ENCODE results near the gene BOLA3. TPM values are rescaled to one million over a fixed set of nuclear protein-coding genes. Genes with fewer than 3 reads are reported as not detected.
"Not testable (repeated sequence)": the region's sequence is repeated elsewhere in the genome, so short reads cannot be mapped to it uniquely, and the experiment has no call there.

The BOLA3 gene
- total RNA-seq, 1 experiment from 2014 or later: 24.6 TPM

DNA sequence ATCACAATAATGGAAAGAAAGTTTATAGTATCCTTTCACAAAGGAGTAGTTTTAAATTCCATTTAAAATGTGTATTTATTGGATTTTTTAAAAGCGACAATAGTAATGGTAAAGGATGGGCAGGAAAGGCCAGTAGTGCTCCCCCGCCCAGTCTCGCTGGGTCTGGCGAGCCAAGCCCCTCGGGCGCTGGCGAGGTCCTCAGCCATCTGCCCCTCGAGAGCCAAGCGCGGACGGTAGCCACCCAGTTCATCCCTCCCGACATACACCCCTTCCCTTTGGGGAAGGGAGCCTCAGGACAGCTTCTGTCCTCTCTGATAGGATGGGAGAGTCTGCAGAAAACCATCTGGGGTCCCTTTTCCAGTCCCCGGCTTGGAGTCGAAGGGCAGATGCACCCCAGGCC lies 45.2 kb downstream of the BOLA3 start:
- DNase-seq (ENCODE audit: low spot score): no peak

DNA sequence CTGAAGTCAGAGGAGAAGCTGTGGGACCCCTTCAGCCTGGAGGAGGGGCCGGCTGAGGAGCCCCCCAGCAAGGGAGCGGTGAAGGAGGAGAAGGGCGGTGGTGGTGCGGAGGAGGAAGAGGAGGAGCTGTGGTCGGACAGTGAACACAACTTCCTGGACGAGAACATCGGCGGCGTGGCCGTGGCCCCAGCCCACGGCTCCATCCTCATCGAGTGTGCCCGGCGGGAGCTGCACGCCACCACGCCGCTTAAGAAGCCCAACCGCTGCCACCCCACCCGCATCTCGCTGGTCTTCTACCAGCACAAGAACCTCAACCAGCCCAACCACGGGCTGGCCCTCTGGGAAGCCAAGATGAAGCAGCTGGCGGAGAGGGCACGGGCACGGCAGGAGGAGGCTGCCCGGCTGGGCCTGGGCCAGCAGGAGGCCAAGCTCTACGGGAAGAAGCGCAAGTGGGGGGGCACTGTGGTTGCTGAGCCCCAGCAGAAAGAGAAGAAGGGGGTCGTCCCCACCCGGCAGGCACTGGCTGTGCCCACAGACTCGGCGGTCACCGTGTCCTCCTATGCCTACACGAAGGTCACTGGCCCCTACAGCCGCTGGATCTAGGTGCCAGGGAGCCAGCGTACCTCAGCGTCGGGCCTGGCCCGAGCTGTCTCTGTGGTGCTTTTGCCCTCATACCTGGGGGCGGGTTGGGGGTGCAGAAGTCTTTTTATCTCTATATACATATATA lies 46.0 kb downstream of the BOLA3 start:
- DNase-seq (ENCODE audit: low spot score): no peak

DNA sequence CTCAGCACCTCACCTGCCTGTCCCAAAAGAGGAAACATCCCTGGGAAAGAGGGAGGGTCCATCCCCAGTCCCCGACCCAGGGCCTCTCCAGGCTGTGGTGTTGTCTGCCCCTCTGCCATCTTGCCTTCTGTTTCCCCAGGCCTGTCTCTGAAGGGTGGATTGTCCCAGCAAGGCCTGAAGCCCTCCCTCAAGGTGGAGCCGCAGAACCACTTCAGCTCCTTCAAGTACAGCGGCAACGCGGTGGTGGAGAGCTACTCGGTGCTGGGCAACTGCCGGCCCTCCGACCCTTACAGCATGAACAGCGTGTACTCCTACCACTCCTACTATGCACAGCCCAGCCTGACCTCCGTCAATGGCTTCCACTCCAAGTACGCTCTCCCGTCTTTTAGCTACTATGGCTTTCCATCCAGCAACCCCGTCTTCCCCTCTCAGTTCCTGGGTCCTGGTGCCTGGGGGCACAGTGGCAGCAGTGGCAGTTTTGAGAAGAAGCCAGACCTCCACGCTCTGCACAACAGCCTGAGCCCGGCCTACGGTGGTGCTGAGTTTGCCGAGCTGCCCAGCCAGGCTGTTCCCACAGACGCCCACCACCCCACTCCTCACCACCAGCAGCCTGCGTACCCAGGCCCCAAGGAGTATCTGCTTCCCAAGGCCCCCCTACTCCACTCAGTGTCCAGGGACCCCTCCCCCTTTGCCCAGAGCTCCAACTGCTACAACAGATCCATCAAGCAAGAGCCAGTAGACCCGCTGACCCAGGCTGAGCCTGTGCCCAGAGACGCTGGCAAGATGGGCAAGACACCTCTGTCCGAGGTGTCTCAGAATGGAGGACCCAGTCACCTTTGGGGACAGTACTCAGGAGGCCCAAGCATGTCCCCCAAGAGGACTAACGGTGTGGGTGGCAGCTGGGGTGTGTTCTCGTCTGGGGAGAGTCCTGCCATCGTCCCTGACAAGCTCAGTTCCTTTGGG lies 47.2 kb downstream of the BOLA3 start:
- no peak for DNase-seq (ENCODE audit: low spot score)

DNA sequence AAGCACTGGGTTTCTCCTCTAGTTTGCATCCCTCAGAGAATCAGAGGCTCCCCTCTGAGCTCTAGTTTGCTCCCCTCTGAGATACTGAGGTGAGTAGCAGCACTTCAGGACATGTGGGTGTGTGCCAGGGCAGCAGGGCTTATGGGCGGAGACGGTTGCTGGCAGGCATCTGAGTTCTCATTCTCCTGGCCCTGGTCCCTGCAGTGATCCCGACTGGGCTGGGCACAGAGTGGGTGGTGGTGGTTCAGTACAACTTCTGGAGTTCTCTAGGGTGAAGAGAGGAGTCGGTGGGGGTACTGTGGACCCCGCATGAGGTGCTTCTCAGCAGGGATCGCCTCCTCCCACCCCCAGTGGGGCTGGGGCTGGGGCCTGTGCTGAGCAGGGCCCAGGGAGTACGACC lies 47.9 kb downstream of the BOLA3 start:
- no peak for DNase-seq (ENCODE audit: low spot score)

DNA sequence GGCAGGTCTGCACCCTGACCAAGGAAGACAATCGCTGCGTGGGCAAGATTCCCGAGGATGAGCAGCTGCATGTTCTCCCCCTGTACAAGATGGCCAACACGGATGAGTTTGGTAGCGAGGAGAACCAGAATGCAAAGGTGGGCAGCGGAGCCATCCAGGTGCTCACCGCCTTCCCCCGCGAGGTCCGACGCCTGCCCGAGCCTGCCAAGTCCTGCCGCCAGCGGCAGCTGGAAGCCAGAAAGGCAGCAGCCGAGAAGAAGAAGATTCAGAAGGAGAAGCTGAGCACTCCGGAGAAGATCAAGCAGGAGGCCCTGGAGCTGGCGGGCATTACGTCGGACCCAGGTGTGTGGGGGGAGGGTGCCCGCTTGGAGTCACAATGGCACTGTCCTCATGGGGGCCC lies 48.4 kb downstream of the BOLA3 start:
- no peak for DNase-seq (ENCODE audit: low spot score)

DNA sequence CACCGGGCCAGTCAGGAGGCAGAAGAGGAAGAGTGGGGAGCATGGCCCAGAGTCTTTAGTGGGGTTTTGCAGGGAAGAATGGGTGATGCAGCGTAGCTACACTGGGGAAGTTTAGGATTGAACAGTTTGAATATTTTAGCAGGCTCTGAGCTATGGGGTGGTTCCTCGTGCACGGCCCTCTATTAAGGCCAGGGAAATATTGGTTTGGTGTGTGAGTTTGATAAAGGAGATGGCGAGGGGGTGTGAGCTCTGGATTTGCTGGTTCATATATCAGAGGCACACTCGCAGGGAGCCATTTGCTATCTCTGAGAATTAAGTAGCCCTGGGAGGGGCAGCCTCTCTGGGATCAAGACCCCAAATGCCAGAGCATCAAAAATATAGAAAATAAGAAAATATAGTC lies 50.1 kb downstream of the BOLA3 start:
- DNase-seq (ENCODE audit: low spot score): no peak

DNA sequence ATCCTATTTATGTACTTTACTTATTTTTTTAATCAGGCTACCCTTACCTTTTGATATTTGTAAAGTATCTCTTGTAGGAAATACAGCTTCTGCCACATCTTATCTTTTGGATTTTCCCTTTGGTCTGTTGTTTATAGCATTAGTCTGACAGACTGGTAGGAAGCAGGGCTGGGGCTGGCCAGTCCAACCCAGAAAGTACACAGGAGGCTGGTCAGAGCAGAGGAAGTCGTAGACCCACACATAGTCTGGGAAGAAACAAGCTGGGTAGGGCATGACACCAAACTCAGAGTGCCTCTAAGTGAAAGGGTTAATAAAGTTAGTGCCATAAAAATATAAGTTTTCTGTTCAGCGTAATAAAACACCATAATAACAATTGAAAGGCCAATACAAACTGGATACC lies 51.7 kb downstream of the BOLA3 start:
- DNase-seq (ENCODE audit: low spot score): no peak

DNA sequence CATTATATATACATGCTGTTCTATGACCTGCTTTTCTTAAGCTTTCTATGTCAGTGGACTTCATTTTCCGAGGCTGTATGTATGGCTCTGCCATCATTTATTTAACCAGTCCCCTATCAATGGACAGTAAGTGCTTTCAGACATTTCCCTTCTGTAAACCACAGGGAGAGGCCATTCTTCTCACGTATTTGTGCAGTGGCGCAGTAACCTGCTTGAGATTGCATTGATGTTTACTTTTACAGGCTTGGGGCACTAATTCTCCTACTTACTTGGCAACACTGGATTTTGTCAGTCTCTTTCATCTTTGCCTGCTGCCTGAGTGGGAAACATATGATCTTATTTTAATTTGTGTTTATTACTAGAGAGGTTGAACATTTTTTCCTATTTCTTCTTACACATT lies 52.1 kb downstream of the BOLA3 start:
- DNase-seq (ENCODE audit: low spot score): no peak

DNA sequence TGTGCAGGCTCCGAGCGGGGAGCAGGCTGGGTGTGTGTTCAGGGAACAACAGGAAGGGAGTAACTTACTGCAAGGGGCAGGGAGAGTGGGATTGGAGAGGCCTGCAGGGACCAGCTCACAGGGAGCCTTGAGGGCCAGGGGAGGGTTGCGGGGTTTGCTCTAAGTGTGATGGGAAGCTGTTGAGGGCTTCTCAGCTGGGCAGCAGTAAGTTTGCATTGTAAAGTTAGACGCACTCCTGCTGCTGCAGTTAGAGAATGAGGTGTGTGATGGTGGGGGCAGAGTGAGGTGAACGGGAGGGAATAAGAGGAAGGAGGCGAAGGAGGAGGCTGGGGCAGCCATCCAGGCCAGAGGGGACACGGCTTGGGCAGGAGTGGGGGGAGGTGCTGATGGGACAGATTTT lies 53.4 kb downstream of the BOLA3 start:
- DNase-seq (ENCODE audit: low spot score): no peak

DNA sequence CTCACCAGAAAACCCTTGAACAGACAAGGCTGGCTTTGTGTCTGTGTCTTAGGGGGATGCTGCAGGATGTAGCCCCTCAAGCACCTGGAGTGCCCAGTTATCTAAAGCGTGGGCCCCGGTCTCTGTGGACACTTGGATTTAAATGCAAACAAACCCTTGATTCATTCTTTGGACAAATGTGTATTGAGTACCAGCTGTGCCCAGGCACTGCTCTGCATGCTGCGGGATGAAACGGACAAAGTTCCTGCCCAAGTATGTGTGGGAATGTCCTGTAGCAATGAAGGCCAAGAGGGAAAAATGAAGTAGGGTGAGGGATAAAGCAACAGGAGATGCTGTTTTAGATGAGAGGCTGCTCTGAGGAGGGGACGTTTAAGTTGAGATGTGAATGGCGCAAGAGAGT lies 53.9 kb downstream of the BOLA3 start:
- DNase-seq (ENCODE audit: low spot score): no peak

DNA sequence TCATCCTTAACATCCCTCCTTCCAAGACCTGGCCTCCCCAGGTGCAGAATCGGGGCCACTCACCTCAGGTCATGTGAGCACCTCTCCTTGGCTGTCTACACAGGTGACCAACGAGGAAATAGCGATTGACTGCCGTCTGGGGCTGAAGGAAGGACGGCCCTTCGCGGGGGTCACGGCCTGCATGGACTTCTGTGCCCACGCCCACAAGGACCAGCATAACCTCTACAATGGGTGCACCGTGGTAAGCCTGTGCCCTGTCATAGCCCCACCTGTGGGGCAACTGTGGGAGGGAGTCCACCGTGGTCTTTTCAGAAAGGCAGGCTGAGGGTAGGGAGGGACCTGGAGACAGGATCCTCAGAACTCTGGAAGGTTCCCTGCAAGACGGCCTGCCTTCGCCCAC lies 54.3 kb downstream of the BOLA3 start:
- DNase-seq (ENCODE audit: low spot score): no peak

DNA sequence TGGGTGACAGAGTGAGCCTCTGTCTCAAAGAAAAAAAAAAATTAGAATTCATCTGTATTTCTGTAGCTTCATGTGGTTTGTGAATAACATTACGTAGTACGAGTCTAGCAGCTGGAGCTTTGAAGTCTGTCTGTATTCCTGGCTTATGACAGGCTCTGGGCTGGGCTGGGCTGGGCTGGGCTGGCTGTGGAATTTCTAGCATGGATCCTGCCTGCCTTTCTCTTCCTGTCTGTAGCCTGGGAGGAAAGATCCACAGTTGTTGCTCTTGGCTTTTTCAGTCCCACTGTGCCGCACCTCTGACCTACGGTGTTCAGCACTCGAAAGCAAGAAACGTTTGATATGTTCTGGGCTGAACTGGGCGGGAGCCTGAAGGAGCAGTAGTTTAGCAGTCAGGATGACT lies 55.4 kb downstream of the BOLA3 start:
- no peak for DNase-seq (ENCODE audit: low spot score)

DNA sequence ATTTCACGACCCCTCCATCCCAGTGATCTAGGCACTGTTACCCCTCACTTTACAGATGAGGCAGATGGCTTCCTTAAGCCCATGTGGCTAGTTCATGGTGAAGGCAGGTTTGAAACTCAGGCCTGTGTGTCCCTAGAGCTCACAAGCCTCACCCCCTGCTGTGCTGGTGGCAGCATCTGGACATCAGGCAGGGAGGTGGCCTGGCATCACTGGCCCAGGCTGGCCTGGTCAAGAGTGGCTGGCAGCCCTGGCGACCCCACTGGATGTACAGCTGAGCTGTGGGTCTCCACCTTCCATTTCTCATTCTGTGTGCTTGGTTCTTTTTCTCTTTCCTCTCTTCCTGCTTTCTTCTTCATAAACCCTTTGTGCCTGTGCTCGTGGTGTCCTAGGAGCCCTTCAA lies 56.3 kb downstream of the BOLA3 start:
- no peak for DNase-seq (ENCODE audit: low spot score)

DNA sequence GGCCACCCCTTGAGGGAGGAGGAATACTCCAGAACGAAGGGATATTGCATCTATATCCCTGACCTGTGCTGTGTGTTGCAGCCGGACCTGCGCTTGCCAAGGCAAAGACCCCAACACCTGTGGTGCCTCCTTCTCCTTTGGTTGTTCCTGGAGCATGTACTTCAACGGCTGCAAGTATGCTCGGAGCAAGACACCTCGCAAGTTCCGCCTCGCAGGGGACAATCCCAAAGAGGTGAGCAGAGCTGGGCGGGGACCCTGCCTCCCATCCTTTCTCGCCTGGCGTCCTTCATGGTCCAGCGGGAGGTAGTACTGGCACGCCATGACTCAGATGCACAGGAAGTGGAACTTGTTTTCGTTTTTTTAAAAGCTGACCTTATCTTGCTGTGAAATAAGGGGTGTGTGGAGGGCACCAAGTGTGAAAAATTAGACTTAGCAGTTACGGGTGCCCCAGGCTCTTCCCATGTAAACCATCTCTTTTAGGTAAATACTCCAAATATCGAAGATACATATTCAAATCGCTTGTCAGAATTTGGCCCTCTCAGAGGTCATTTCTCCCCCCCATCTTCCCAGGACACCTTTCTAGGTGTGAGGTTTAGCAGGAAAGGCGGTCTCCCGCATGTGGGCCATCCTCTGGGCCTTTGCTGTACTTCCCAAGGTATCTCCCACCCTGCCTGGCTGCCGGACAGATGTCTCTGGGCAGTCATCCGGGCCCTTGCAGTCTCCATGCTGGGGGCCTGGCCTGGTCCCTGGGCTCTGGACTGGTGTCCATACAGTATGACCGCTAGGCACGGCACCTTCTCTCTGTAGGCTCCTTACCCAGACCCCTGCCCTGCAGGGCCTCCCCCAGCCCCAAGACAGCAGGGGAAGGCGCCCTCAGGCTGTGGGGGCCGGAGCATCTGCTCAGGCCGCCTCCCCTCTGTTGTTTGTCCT lies 57.6 kb downstream of the BOLA3 start:
- no peak for DNase-seq (ENCODE audit: low spot score)

DNA sequence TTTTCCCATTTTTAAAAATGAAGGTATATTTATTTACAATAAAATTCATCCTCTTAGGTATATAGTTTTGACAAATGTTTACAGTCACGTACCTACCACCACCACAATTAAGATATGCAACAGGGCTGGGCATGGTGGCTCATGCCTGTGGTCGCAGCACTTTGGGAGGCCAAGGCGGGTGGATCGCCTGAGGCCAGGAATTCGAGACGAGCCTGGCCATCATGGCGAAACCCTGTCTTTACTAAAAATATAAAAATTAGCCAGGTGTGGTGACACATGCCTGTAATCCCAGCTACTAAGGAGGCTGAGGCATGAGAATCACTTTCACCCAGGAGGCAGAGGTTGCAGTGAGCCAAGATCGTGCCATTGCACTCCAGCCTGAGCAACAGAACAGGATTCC lies 59.0 kb downstream of the BOLA3 start:
- not testable (repeated sequence) for DNase-seq (ENCODE audit: low spot score)

DNA sequence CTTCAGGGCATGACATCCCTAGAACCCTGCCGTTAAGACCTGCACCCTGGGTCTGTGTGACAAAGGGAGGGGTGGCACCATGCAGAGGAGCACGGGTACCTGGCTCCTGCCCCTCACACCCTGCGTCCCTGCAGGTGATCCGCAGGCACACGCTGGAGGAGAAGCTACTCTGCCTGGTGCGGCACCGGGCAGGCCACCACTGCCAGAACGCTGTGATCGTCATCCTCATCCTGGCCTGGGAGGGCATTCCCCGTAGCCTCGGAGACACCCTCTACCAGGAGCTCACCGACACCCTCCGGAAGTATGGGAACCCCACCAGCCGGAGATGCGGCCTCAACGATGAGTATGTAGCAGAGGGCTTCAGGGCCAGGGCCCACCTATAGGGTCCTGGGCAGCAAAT lies 60.0 kb downstream of the BOLA3 start:
- no peak for DNase-seq (ENCODE audit: low spot score)

DNA sequence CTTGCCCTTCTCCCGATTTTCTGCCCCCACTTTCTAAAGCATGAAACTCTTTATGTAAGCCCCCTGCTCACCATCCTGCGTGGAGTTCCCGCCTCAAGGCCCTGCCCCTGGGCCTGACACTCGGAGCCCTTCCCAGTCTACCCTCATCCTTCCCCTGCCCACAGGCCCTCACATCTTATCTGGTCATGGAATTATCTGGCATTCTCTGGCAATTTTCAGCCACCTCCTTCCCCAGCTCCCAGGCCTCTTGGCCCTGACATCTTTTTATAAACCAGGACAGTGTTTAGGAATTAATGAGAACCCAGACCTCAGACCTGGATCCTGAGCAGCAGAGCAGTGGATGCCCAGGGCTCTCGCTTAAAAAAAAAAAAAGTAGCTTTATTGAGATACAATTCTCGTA lies 61.7 kb downstream of the BOLA3 start:
- no peak for DNase-seq (ENCODE audit: low spot score)

Other genes starting within 250 kb of the BOLA3 start
- 47.5 and 58.6 TPM in 2 replicates for gene DGUOK, start 221.0 kb downstream of the BOLA3 start, total RNA-seq (2014; rRNA removed; shearing (Covaris generic))
- gene TET3, start 163.0 kb downstream of the BOLA3 start, total RNA-seq (2014; rRNA removed; shearing (Covaris generic)): 11.7 and 13.3 TPM in 2 replicates
- 31.4 and 38.9 TPM in 2 replicates for gene MOB1A, start 31.0 kb upstream of the BOLA3 start, total RNA-seq (2014; rRNA removed; shearing (Covaris generic))
- 180 TPM in 2 replicates for gene MTHFD2, start 50.7 kb upstream of the BOLA3 start, total RNA-seq (2014; rRNA removed; shearing (Covaris generic))
- gene SLC4A5, start 195.5 kb upstream of the BOLA3 start, total RNA-seq (2014; rRNA removed; shearing (Covaris generic)): 0.36 TPM in 1 of 2 replicates, not detected in the other
- 48.7 and 52.5 TPM in 2 replicates for gene DCTN1, start 232.4 kb upstream of the BOLA3 start, total RNA-seq (2014; rRNA removed; shearing (Covaris generic))